GM19328 (cell line): ENCODE data around the gene AP5B1.

Experiments used
- ATAC-seq: cut with Tn5 transposase; IDR thresholded peaks from one replicate; pipeline ENCODE4 v1.9.1; 2021; ENCODE audit warnings: mild to moderate bottlenecking, moderate library complexity; ENCODE audit not compliant: unreplicated experiment

AP5B1 gene

DNA sequence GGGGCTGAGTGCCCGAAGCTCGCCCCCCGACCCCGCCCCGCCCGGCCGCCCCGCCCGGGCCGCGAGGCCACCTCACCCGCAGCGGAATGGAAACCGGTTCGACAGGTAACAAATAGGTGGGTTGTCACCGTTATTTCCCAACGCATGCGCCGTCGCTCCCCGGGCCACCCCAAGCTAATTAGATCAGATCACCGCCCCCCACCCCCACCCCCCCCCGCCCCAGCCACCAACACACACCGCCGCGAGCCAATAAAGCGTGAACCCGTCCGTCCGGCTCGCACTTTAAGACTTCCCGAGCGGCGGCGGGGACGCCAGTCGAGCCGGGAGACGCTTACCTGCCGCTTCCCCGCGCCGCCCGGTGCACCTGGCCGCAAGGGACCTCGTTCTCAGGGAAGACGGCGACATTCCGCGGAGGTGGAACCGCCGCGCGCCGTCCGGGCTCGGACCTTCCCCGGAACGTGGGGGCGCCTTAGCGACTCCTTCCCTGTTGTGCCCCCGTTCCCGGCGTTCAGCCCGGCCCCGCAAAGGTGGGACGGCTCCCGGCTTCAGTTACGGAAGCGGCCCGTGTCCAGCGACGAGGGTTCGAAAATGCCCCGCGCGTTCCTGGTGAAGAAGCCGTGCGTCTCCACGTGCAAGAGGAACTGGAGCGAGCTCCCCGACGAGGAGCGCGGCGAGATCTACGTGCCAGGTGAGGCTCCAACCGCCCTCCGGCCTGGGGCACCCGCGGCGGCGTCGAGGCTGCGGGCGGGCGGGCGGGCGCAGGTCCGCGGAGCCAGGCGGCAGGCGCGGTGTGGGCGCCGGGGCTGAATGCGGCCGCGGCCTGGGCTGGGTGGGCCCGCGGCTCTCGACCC lies 6.2 kb upstream of the AP5B1 start, which contains the start of gene OVOL1:
TSS of gene OVOL1 (plus strand) at position 278 of the 851 bp plus-strand sequence. CDS start at position 589, 311 bp downstream.
- ATAC-seq: no peak

DNA sequence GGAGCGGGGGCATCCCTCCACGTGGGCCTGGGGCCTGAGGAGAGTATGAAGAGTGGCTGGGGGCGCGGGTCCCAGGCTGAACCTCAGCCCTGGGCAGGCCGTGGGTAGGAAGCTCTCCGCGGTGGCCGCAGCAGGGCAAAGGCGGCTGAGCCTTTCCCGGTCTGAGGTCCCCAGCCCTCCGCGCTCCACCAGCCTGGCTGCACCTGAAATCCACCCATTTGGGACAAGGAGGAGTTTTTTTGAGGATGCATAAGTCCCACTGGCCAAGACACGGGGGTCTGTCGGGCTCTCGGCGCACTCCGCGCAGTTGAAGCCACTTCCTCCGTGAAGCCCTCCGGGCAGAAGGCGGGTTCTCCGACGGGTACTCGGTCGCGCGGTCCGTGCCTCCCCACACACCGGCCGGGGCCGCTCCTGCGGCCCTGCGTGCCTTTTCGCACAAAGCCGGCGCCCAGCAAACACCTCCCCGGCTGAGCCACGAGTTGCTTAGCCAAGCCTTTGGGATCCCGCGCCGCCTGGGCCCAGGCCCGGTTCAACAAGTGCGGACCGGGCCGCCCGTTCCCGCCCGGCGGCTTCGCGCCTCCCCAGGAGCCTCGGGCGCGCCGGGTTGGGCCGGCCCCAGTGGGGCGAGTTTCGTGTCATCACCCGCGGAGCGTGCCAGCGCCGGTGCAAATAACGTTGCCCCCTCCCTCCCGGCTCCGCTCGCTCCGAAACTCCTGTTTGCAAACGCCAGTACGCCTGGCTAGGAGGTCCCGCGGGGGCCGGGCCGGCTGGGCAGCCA lies 5.4 kb upstream of the AP5B1 start:
- ATAC-seq: no peak

DNA sequence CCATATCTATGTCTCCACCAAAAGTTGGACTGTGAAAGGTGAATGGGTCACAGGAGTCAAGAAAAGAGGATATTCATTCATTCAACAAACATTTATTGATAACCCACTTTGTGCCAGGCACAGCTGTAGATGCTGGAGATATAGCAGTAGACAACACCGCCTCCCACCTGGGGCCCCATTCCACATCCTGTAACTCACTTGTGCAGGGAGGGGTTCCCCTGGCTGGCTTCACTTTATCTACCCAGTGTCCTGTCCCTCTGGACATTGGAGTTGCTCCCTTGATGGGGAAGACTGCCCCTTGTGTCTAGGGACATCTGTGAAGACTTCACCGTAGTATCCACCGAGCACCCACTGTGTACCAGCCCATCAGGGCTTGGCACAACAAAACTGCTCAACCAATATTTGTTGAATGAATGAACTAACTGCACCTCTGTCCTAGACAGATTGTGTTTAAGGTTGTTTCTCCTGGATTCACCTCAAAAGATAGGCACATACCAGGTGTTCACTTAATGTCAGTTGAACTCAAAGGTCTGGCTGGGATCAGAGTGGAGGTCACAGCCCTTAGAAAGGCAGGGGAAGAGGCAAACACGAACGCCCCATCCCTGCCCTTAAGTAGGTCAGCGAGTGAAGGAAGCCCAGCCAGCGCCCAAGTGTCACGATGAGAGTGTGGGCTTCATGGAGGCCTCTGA lies 4.7 kb upstream of the AP5B1 start:
- no peak for ATAC-seq

DNA sequence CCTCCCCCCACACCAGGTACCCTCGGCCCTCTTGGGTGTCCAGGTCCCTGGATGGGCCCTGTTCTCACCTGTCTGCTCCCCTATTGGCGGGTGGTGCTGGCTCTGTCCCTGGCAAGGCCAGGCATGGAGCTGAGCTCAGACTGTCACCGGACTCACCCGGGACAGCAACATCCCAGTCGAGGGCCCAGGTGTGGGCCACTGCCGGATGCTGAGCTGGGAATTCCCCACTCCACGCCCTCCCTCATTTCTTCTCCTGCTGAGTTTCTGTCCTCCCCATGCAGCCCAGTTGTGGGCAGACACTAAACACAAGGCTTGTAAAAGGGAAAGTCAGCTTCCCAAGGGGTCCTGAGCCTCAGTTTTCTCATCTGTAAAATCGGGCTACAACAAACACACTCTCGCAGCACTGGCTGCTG lies 2.0 kb upstream of the AP5B1 start:
- no peak for ATAC-seq

DNA sequence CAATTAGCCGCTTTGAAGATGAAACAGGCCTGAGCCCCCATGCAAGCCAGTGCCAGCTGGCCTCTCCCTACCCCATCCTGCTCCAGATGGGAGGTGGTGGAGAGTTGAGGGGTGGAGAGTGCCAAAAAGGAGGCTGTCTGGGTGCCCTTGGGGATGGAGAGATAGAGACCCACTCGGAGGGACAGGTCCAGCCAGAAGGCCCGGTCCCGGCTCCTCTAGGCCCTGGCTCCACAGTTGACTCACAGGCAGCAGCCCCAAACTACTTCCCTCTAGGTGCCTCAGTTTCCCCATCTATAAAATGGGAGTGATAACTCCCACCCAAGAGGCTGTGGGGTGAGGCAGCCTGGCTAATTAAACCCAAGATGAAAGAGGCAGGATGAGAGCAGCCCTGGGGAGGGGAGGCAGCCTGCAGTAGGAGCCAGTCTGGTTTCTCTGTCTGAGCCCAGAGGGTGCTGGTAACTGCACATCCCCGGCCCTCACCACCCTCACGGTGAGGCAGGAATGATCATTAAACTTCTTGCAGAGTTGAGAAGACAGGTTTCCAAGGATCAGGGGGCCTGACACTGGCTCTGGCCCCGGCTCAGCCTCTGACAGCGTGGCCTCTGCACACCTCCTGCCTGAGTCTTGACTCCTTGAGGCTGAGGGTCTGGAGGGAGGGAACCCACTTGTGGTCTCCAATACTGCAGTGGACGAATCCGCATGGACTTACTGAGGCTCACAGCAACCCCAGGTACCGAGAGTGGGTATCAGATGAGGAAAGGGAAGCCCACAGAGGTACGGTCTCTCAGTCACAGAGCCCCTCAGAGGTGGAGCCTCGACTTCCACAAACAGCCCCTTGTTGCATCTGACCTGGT lies 1.4 kb upstream of the AP5B1 start:
- ATAC-seq: no peak

DNA sequence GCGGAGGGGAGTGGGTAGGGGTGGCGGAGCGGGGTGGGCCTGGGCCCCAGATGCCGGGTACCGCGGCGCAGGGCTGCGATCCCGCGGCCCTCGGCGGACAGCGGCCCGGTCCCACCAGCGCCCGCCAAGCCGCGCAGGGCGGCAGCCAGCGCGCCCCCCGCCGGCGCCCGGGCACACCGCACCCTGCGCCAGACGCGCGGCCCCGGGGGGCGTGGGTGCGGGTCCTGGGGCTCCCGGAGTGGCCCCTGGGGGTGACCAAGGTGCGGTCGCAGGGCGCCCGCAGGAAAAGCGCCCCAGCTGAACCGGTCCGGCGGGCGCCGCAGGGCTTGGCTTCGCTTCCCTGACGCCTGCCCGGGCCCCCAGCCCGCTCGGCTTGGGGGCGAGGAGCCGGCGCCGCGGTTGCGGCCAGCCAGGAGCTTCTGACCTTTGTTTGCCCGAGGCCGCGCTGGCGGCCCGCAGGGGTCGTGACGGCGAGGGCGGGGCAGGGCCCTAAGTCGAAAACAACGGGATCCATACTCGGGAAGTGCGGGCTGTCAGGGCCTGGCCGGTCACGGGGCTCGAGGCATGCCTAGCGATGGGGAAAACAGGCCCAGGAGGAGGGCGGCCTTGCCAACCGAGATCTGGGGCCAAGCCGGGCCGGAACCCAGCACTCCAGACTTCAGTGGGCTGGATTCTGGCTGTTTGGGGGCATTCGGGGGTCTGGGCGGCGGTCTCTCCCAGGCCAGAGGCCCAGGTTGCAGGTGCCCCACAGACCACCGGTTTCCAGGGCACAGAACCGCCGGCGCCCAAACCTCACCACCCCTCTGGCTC lies 581 bp upstream of the AP5B1 start:
- peak; percentile 33 for ATAC-seq

DNA sequence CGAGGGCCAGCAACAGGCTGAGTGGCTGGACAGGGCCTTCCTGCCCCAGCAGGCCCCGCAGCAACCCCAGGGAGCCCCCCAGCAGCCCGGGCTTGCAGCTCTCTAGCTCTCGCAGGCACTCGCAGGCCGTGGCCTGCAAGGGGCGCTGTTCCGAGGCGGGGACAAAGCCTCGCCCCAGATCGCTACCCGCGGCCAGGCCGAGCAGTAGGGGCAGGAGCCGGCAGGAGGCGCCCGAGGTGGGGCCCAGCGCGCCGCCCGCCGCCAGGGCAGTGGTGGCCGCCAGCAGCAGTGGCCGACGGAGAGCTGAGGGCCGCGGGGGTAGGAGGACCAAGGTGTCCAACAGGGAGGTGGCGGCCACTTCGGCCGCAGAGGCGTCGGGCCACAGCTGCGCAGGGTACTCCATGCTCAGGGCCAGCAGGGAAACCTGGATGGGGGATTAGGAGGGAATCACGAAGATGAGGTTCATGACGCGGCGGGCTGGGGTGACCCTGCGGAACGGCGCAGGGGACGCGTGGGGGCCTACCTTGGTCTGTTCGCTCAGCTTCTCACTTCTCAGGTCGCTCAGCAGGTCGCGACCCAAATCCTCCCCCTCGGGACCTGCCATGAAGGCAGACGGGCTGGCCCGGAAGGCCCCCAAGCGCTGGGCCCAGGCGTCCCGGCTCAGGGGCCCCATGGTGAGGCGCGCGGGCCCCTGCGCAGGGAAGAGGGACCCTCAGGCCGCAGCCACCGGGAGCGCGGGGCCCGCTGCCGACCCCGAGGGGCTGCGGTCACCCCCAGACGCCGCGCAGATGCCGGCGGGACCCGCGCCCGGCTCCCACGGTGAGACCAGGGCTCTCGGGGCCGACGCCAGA lies 632 bp downstream of the AP5B1 start:
- ATAC-seq: peak; percentile 37

DNA sequence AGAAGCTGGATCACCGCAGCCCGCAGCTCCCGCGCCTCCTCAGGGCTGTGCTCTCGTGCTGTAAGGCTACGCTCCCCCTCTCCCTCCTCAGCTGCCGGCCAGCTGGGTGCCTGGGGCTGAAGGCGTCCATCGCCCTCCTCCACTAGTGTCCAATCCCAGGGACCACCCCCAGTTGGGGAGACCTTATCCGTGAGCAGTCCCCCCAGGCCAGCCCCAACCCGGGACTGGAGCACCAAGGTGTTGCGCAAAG lies 1.2 kb downstream of the AP5B1 start:
- ATAC-seq: no peak

DNA sequence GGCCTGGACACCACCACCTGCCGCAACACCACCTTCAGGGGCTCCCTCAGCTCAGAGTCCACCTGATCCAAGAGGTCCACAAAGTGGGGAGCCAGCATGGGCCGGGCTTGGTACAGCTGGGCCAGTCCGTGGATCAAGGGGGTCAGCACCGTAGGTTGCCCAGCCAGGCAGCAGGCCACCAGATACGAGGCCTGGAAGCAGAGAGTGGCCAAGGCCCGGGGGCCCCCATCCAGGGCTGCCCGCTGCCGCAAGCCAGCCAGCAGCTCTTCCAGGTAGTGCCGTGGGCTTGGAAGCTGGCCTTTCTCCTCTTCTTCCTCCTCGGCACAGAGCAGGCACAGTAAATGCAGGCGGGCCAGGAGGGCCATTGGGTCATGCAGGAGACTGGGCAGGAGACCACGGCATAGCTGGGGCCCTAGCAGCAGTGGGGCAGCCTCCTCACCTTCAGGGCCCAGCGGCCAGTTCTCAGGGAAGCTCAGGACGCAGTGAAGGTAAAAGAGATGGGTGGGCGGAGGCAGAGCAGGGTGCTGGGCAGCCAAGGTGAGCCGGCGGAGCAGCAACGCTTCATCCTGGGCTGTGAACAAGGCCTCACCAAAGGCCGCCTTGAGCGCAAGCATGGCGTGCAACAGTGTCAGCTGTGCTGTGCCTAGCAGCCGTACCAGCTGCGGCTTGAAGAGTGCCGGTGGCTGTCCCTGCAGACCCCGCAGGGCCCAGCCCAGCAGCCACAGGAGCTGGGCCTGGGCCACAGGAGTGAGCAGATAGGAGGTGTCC lies 1.7 kb downstream of the AP5B1 start:
- ATAC-seq: no peak

DNA sequence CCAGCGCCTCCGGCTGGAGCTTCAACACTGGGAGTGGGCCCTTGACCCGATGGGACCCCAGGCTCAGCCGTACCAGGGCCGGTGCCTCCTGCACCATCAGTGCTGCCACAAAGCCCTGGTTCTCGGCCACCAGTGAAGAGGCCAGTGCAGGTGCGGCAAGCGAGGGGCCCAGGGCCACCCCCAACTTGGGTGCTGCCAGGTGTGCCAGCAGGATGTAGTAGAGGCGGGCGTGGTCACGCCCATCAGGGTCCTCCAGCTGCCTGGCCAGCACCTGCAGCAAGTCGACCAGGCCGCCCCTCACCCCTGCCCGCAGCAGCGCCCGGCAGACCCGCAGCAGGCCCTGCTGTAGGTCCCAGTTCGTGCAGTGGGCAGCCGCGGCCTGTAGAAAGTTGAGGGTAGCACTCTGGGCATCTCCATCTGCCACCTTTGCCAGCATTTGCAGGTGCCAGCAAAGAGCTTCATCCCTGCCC lies 2.3 kb downstream of the AP5B1 start:
- no peak for ATAC-seq

DNA sequence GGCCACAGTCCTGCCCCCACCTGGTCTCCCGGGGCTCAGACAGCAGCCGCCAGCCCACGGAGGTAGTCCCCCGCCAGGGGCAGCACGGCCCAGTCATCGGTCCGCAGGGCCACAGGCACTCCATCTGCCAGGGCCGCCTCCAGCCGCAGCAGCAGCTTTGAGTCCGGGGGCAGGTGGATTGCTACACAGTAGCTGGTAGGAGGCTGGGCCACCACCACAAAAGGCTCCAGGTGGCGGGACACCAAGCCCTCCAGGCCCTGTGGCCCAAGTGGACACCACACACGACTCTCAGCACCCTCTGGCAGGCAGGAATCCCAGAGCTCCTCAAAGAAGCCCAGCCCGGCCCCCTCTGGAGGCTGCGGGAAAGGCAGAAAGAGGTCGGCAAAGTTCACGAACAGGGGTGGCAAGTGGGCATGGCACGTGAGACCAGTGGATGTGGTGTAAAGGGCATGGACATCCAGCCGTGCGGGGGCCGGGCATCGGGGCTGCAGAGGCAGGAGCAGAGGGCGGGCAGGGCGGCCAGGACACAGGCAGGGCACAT lies 2.9 kb downstream of the AP5B1 start:
- no peak for ATAC-seq

DNA sequence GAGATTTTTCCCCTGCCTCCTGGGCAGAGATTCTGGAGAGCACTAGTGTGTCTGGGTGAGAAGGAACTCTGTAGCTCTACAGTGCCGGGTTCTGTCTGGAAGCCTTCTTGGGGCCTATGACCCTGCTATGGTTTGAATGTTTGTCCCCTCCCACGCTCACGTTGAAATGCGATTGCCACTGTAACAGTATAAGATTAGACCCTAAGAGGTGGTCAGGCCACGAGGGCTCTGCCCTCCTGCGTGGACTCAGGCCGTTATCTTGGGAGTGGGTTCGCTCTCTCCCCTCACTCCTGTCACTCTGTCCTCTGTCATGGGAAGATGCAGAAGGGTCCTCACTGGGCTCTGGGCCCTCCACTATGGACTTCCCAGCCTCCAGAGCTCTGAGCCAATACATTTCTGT lies 3.5 kb downstream of the AP5B1 start:
- ATAC-seq: no peak

DNA sequence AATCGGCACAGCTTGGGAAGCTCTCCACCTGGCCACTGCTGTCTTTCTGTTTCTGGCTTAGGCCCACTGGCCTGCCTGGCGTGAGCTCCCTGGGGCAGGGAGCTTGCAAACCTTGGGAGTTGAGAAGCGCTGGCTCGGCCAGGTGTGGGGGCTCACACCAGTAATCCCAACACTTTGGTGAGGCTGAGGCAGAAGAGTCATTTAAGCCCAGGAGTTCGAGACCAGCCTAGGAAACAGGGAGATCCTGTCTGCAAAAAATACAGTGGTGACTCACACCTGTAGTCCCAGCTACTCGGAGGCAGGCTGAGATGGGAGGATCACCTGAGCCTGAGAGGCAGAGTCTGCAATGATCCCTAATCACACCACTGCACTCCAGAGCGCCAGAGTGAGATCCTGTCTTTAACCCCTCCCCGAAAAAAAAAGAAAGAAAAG lies 4.0 kb downstream of the AP5B1 start:
- ATAC-seq: no peak

DNA sequence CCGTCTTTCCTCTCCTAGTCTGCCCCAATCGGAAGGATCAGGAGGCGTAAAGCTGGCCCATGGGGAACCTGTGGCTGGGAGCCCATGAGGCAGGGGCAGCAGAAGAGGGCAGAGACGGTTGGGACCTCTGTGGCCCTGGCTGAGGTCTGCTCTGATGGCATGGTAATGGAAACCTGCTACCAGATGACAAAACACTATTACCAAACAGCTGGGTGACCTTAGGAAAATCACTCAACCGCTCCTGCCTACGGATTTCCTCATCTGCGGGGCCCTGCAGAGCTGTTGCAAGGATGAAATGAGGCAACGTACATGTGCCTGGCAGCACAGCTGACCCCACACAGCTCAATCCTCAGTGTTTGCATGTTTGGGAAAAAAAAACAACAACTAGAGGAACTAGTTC lies 4.6 kb downstream of the AP5B1 start:
- no peak for ATAC-seq

DNA sequence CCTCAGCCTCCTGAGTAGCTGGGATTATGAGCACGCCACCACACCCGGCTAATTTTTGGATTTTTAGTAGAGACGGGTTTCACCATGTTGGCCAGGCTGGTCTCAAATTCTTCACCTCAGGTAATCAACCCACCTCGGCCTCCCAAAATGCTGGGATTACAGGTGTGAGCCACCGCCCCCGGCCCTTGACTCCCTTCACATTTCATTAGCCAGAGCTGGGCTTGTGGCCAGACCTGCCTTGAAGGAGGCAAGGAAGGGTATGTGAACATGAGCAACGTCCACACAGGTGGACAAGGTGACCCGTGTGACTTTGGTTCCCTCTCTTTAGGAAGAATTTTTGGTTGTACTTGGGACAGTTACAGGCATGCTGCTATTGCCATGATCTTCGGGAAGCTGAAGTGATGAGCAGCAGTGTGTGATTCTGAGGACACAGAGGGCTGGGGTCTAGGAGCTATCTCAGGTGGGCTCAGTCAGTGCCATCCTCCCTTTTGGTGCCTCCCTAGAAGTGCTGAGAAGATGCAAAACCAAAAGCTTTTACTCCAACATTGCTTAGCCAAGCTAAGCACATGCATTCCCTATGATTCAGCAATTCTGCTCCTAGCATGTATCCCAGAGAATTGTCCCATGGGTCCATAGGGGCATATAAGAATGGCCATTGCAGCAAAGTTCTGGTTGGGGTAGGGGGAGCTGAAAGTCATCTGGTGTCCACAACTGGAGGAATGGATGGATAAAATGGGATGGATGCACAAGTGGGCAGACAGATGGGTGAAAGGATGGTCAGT lies 6.1 kb downstream of the AP5B1 start:
- ATAC-seq: no peak

DNA sequence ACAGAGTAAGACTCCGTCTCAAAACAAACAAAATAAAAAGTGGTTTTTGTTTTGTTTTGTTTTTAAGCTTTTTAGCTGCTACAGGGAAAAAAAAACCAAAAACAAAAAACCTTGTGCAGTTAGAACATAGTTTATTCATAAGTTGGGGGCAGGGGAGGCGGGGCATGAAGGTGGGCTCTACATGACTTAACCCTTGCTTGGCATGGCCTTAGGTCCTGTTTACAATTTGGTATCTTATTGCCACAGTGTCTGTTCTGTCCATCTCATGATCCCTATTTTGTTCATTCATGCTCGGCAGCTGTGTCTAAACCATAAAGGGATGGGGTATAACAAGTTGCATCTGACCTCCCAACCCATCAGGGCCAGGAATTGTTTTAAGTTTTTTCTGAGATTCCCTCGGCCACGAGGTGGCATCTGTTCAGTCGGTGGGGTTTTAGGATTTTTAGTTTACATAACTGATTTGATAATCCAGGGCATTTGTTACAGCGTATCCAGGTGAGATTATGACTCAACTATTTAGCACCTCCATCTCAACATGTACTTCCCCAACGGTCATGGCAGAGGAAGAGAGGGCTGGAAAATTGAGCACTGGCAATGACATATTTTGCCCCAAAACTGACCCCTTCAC lies 6.9 kb downstream of the AP5B1 start:
- ATAC-seq: no peak
